Non-pigmented ciliary epithelial cell (primary cell): ENCODE data around the gene CCDC154.

Source experiments
- DNase-seq: peaks from one replicate; pipeline ENCODE4 v3.0.0-alpha.2; 2010; ENCODE audit warnings: low read depth

CCDC154 gene

DNA sequence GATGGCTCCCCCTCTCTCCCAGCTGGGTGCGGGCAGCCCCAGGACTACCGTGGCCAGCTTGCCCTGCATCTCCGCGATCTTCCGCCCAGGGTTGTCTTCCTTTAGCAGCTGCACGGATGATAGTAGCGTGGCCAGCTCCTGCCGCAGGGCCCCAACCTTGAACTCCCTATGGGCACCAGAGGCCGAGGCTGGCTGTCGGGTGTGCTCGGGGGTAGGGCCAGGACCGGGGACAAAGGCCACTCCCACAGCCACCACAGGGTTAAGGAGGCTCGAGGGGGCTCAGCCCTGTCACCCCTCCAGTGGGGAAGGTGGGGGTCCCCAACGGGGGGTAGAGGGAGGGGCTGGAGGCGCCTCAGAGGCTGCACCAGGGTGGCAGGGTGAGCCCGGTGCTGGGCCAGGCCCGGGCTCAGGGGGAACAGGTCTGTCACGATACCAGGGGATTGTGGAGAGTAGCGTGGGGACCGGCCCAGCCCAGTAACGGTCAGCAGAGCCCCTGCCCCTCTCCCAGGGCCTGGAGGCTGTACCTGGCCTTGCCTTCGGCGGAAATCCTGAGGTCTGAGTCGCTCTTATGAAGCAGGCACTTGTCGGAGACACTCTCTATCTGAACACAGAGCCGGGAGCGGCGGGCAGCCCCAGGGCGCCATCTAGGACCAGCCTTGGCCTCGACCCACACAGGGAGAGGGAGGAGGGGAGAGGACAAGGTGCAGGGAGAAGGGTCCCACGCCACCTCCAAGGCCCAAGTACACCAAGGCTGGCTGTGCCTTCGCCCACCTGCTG is 8.2 kb downstream of the CCDC154 start:
- no peak for DNase-seq

DNA sequence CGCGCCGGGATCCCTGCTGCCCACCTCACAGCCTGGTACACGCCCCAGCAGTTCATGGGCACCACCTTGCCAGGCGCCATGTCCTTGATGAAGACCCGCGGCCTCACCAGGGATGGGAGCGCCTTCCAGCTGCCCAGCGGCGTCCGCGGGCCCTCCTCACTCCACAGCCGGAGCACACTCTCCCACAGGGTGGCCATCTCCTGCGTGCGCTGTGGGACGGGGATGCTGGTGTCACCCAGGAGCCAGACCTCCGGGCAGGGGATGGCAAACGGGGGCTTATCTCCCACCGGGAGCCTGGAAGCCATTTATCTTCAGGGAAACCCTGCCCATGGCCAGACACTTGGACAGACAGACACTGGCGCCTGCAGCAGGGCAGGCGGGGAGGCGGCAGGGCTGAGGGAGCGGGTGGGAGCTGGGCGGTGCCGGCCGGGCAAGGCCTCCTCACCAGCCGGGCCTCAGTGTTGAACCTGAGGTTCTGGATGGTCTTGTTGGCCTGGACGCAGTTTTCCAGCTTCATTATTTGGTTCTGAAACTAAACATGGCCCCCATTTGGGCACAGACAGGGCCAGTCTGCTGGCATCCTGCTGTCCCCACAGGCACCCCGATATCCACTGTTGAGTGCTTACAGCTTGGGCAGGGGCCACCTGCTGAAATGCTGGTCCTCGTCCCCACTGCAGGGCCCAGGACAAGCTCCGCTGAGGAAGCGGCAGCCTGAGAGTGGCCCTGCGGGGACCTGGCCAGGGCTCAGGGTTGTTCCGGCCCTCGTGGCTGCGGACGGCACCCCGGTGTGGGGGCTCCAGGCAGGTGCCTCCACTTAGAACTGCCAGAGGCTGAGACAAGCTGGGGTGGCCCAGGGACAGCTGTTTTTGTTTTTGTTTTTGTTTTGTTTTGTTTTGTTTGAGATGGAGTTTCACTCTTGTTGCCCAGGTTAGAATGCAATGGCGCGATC is 9.4 kb downstream of the CCDC154 start:
- DNase-seq, result no peak

DNA sequence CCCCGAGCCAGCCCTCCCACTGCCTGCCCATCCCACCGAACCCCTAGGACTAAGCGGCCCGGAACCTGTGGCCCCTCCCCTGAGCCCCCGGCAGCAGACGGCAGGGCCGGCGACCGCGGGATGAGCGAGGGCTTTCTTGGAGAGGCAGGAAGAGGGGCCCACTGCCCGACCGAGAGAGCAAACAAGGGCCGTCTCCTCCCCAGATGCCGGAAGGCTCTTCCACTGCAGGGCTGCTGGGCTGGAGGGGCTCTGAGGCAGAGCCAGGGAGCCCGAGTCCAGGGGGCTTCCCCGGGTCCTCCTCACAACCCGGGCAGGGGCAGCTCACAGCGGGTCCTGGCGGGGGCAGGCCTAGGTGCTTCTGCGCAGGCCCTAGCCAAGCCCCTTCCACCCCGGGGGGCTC is 10.6 kb downstream of the CCDC154 start:
- DNase-seq, result no peak

DNA sequence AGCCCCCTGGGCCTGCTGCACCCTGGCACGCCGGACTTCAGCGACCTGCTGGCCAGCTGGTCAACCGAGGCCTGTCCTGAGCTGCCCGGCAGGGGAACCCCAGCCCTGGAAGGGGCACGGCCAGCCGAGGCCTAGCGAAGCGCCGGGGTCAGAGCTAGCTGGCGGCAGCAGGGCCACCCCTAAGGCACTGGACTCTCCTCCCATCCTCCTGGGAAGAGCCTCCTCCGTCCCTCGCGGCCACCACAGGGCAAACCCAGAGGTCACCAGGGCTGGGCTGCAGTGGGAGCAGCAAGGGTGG is 11.1 kb downstream of the CCDC154 start:
- DNase-seq, result no peak

DNA sequence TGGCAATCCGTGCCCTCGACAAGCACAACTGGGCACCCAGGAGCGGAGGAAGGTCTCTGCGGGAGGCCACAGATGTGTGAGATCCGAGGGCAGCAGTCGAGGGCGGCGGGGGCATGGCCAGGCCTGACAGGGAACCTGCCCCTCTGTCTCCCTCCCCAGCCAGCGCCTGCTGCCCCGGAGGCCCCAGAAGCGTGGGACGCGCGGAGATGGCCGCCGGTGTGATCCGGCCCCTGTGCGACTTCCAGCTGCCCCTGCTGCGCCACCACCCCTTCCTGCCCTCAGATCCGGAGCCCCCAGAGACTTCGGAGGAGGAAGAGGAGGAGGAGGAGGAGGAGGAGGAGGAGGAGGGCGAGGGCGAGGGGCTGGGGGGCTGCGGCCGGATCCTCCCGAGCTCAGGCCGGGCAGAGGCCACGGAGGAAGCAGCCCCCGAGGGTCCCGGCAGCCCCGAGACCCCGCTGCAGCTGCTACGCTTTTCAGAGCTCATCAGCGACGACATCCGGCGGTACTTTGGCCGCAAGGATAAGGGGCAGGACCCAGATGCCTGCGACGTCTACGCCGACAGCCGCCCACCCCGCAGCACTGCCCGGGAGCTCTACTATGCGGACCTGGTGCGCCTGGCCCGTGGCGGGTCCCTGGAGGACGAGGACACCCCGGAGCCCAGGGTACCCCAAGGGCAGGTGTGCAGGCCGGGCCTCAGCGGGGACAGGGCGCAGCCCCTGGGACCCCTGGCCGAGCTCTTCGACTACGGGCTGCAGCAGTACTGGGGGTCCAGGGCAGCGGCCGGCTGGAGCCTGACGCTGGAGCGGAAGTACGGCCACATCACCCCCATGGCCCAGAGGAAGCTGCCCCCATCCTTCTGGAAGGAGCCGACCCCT is 11.7 kb downstream of the CCDC154 start:
- no peak for DNase-seq

DNA sequence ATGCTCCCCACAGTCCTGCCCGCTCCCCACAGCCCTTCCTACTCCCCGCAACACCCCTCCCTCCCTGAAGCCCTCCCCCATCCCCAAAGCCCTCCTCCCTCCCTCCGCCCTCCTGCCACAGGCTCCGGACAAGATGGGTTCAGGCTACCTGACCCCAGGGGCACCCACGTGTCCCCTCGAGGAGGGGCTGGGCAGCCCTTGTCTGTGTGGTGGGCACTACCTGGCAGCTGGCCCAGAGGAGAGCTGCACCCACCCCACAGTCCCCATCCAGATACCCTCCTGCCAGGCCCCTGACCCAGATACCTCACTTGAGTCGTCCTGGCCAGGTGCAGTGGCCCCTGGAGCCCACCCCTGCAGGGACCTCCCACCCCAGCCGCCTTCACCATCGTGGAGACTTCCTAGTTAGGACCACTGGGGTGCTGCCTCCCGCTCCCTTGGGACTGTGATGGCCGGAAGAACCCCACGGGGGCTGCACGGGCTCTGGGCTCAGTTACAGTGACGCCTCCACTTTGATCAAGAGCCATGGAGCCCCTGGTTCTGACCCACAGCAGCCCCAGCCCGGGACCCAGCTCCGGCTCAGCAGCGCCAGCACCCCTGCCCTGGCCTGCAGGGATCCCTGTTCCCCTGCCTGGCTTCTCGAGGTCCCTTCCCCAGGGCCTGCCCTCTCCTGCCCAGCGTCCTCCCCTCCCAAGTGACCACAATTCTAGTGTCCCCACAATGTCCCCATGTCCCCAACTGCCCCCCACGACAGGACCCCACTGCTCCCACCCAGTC is 12.7 kb downstream of the CCDC154 start:
- no peak for DNase-seq

DNA sequence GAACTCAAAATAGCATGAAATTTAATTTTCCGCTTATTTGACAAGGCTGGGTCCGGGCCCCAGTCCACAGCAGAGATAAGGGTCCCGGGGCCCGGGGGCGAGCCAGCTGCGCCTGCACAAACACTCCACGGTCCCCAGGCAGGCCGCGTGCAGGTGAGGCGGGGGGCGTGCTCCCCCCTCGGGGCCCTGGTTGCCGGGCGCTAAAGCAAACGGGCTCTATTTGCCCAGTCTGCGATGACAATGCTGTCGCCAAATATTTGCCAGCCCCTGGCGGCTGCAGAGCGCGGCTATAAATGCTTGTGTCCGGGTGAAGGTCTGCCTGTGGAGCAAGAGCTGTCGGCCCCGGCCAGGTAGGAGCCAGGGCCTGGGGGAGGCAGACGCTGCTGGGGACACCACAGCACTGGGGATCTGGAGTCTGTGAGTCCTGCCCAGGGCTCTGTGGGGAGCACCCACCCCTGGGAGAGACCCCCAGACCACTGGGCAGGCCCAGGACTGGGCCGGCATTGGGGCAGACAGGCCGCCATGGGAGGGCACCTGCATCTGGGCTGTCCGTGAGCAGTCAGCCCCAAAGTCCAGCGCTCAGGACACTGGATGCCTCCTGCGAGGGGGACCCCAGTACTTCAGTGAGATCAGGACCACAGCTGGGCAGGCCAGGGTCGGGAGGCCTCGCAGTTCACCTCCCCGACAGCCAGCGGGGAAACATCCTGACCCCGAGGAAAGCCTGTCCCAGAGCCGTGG is 13.4 kb downstream of the CCDC154 start, which contains the start of gene PERCC1:
PERCC1 (plus strand) TSS at position 320 of the 738 bp plus-strand sequence. CDS start 1,516 bp downstream, outside the sequence.
- DNase-seq, result no peak

DNA sequence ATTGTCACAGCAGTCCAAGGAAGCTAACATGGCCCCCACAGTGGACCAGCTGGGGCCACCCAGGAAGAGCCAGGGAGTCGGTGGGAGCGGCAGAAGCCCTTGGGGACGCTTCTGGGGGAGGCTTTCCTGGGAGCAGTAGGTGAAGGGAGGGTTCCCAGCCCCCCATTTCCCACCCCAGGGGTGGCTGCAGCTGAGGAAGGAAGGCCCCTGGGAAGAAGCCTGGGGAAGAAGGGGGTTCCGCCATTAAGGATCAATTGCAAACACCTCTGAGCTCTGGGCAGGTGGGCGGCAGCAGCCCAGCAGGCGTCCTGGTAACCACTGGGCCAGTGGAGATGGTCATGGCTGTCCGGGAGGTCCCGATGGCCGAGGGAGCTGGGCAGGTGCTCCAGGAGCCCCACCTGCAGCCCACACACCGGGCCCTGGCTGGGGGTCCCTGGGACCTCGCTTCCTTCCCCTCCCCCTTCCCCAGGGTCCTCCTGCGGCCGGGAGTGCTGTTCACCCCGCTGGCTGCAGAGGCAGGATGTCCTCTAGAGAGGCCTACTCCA is 14.1 kb downstream of the CCDC154 start:
- no peak for DNase-seq

DNA sequence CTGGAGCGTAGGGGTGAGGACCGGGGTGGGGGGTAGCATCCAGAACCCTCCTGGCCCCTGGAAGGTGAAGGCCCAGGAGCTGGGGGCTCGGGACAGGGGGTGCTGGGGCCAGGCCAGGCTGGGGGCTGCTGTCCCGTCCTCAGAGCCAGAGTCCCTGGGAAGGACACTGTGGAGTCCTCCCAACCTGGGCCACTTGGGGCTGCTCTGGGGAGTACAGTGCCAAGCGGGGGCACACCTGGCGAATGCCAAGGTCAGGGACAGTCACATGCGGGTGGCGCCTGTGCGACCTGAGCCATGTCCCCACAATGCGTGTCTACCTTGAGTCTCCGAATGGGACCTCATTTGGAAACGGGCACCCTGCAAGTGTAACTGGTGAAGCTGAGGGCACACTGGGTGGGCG is 14.7 kb downstream of the CCDC154 start:
- DNase-seq, result no peak

DNA sequence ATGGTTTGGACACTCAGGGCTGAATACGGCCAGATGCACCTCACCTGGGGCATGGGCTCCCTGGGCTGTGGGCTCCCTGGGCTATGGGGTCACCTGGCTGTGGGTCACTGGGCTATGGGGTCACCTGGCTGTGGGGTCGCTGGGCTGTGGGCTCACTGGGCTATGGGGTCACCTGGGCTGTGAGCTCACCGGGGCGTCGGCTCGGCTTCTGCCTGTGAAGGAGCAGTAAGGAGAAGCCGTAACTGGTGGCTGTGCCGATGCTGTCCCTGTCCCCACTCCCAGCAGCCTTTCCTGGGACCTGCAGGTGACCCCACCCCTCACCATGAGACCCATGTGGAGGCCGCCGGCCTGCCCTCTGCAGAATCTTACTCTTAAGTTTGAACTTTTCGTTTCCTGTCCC is 15.3 kb downstream of the CCDC154 start:
- DNase-seq, result no peak

DNA sequence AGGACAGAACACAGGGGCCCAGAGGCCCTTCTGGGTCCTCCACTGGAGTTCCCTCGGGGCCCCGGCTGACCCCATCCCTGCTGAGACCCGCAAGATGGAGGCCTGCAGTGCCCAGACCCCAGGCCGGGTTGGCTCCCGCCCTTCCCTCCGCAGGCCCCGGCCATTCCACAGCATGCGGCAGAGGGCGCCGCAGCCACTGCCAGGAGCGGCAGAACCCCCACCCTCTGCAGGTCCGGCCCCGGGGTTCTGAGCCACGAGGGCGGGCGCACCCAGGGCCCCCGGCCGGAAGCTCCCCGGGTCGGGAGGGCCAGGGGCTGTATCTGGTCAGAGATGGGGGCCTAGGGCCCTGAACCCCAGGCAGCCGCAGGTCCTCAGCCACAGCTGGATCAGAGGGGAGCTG is 15.8 kb downstream of the CCDC154 start:
- no peak for DNase-seq

DNA sequence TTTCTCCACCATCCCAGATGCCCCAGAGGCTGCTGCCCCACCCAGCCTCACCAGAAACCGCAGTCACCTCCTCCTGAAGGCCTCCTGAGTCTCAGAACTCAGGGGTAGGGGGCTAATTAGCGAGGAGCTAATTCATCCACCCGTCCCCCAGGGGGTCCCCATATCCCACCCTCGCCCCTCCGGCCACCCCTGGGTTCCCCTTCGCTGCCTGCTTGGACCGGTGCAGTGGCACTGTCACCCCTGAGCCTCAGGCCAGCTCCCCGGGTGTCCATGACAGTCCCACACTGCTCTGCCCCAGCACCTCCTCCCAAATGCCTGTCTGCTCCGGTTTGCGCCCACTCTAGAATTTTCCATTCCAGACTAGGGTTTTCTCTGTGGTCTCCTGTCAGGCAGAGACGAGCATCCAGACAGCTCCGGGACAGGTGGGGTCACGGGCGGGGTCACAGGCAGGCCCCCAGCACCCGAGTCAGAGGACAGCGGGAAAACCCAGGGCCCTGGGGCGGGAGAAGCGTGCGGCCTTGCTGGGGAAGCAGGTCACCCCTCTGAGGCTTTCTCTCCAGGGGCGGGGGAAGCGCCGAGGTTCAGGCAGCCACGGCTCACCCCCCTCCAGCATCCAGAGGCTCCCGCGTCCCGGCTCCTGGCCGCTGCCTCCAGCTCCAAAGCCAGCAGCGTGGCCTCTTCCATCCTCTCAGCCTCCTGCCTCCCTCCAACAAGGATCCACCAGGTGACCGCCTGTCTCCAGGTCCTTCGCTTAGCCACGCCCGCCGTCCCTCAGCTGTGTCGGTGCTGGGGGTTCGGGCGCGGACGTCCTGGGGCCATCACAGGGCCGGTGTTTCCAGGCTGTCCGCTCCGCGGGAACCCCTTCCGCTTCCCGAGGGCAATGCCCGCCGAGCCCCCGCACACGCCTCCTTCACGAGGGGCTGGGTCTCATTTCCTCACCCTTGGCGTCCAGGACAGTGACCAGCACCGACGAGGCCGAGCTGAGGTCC is 16.6 kb downstream of the CCDC154 start:
- DNase-seq, result no peak

DNA sequence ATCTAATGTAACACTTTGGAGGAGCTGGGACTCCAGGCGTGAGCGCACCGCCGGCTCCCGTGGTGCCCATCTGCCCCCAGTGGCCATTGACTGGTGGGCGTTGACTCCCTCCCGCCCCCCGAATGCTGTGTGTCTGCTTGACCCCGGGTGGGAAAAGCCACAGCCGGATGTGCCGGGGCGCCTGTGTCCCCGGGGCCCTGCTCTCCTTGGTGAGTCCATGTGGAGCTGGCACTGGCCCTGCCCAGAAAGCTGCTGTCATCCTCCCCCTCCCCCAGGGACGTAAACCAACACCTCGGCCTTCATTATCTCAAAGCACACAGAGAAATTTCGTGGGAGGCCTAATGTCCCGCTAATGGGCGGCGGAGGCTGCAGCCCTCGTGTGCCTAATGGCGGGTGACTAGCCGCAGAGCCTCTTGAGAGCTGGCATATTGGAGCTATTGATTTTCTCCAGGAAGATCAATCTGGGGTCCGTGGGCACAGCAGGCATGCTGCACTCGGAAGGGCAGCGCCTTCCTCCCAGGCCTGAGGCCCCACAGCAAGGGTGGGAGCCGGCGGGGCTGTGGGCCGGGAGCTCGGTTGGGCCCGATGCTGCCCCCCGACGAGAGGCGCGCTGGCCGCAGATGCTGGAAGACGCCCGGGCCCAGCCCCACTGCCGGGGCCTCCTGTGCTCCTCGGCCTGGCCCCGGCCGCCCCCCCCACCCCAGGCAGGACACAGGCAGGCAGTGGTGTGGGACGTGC is 17.5 kb downstream of the CCDC154 start:
- DNase-seq, result no peak

DNA sequence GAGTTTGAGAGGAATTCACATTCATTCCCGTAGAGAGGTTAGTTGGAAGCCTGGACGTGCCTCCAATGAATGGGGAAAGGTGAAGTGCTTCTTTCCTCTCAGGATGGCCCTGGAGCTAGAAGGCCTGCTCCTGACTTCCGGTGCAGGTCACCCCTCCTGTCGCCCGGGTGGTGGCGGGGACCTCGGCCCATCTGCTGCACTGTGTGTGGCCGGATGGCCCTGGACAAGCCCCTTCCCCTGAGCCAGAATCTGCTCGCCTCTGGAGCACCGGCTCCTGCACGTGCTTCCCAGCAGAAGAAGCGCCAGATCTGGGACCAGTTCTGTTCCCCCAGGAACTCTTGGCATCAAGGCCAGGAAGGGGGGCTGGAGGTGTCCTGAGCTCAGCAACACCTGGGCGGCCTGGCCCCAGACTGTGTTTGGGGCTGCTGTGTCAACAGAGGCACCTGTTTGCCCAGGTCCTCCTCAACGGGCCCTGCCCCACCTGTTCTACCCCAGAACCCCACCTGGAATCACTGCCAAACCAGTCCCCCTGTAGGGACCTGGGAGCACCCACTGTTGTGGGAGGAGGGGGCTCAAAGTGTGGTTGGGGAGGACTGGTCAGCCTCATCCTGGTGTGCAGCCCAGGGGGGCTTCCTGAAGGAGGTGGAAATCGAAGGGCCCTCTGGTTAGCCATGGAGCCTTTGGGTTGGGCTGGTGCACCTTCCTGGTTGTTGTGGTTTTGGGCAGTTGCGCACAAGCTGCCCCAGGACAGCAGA is 18.6 kb downstream of the CCDC154 start:
- no peak for DNase-seq

DNA sequence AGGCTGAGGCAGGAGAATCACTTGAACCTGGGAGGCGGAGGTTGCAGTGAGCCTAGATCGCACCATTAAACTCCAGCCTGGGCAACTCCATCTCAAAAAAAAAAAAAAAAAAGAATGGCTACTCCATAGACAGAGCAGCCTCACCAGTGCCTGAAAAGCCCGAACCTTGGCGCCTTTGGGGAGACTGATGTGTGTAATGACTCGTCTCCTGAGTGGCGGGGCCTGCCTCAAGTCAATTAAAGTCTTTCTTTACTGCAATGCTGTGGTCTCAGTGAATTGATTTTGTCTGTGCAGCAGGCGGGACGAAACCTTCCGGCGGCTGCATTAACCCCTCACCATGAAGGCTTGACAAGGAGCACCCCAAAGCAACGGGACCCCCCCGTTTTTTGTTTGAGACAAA is 20.3 kb downstream of the CCDC154 start:
- no peak for DNase-seq

DNA sequence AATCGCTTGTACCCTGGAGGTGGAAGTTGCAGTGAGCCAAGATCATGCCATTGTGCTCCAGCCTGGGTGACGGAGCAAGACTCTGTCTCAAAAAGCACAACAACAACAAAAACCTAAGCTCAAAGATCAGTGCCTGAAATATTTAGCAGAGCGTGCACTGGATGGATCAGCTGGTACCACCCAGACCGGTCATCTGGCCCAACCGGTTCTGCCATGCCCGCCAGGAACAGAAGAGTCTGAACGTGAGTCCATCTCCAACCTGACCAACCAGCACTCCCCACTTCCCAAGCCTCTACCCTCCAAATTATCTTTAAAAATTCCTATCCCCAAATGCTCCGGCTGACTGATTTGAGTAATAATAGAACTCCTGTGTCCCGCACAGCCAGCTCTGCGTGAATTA is 22.3 kb downstream of the CCDC154 start:
- no peak for DNase-seq

DNA sequence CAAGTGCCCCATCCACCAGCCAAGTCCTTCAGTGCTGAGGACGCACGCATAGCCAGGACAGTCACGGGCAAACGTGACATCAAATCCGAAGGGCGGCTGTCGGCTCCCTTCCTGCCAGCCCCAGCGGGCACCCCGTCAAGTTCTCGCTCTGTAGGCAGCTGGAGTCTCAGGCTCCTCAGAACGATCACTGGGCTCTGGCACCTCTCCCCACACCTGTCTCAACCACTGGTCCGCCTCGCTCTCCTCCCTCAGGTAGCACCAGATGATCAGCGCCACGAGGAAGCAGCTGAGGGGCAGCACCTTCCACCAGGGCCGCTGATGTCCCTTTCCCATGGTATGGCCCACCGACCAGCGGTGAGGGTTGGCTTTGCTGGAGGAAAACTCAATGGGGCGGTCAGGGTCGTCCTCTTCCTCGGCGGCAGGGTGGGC is 24.2 kb downstream of the CCDC154 start:
- no peak for DNase-seq

DNA sequence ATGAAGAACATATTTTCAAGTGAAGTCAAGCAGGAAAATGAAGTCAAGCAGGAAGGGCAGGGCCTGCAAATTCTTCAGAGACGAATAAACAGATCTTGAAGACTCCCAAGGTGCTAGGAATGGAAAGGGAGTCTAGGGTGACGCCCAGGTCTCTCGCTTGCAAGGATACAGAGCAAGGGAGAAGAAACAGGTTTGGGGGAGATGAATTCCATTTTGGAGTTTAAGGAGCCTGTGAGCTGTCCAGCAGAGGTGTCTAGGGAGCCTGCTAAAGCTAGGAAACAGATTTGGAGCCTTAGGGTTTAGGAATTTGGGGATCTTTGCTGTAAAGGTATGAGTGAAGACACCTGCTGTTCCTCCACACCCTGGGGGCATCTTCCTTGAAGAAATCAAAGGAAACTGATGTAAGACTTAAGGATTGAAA is 27.8 kb downstream of the CCDC154 start:
- DNase-seq, result no peak
